GM21717 (cell line): ENCODE data around the gene TAMALIN.

Experiments used
- ATAC-seq: cut with Tn5 transposase; IDR thresholded peaks from one replicate; pipeline ENCODE4 v1.9.1; 2021; ENCODE audit warnings: mild to moderate bottlenecking, moderate library complexity; ENCODE audit not compliant: unreplicated experiment

Gene TAMALIN

DNA sequence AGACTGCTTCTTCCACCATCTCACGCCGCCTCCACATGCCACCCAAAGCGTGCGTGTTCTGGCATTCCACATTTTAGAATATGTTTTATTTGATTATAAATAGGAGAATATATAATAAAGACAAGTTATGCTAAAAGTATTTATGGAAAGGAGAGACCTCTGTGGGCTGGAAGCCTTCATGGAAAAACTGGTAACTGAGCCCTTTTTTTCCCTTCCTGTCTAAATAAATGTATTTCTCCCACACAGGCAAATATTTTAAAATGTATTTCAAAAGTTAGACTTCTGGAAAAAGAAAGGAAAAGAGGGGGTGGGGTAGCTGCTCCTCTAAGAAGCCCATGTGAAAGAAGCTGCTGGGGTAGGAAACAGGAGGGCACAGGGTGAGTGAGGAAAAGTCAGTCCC lies 28.4 kb downstream of the TAMALIN start:
- ATAC-seq: no peak

DNA sequence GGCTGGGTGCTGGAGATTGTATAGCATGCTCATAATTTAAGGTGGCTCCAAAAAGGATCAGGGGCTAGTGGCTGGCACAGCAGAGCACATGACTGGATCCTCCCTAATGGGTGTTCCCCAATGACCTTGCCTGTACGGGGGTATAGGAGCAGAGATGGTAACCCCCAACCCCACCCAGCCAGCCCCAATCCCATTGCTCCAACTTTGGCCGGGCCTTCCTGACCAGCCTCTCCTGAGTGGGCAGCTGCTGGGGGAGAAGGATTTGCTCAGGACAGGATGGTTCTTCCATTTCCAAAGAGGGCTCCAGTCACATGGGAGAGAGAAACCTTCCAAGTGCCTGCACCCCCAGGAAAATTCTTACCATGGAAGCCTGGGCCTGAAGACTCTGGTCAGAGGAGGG lies 29.2 kb downstream of the TAMALIN start:
- no peak for ATAC-seq

DNA sequence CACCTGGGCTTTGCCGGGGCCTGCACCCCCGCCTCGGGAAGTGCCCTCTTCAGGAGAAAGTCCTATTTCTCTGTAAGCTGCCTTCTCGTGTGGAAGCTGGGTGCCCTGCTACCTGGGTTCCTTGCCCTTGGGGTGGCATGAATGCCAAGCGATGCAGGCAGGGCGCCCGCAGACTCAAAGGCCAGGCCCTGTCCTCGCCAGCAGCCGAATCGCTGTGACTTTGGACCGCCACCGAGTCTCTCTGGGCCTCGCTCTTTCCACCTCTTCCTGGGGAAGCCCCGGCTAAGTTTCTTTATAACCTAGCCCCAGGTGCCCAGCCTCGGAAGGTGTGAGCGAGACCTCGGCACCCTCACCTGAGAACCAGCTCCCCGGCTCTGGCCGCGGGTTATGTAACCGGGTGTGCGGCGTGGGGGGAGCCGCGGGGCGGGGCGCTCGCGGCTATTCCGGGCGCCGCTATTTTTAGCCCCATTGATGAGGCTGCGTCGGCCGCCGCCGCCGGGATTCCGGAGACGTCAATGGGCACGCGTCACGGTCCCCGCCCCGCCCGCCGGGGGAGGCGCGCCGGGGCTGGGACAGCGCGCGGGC lies 29.9 kb downstream of the TAMALIN start:
- no peak for ATAC-seq

DNA sequence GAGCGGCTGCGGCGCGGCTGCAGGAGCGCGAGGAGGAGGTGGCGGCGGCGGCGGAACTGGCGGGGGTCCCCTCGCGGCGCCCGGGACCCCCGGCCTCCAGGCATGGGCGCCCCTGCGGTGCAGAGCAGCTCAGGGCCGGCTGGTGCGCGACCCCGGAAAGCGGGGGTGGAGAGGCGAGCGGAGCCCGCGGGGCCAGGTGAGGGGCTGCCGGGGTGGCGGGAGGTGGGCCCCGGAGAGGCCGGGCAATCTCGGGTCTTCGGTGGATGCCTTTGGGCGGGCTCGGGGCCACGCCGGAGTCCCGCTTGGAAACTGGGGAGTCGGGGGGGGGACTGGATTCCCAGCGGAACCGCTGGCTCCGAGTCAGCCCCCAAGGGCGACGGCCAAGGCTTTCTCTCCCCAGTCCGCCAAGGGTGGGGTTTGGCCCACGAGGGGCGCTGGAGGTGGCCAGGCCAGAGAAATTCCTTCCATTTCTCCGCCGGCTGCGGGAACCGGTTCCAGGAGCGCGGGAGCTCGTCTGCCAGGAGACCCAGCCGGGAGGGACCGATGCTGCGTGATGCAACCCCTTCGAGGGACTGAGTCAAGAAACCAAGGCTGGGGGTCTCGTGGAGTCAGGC lies 30.6 kb downstream of the TAMALIN start:
- ATAC-seq: no peak

DNA sequence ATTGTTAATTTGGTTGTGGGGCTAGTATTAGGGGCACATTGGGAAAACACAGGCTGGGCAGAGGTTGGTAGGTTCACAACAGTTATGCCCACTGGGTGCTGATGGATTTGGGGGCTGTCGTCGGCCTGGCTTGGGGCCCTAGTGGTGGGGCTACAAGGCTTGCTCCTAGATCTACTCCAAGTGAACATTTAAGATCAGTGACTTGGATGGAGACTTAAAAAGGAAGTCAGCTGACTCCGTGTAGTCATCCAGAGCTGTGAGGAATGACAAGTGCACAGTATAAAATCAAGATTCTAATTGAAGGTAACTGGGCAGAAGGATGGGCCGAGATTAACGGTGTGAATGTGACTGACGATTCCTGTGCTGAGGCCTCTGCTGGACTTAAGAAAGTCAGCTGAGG lies 31.7 kb downstream of the TAMALIN start:
- ATAC-seq: no peak

DNA sequence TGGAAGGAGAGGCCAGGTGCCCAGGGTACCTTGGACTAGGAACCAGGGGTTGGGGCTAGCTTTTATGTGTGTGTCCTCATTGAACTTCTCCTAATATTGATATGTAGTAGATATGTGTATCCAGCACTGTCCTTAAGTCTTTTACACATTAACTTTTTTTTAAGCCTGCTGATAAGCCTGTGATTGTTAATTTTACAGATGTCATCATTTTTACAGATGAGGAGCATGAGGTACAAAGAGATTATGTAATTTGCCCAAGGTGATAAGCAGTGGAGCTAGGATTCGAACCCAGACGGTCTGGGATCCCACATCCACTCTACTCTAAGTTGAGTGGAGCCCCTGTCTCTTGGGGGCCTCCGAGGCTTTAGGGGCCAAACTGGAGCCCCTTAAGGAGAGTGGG lies 34.3 kb downstream of the TAMALIN start:
- ATAC-seq: no peak

DNA sequence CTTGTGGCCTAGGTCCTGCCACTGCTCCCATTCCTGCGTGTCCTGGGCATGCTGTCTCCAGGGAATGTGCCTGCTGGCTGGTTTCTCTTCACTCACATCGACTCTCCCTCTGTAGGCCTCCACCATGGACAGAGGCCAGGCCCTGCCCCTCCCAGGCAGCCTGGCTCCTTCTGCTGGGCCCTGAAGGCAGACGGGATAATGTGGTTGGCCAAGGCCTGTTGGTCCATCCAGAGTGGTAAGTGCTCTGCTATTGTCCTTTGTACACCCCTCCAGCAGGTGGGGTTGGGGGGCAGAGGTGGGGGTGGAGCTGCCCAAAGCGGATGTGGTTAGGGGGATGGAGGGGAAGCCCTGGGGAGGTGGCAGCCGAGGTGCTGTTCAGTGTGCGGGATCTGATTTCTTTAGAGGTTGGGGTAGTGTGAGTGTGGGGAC lies 35.0 kb downstream of the TAMALIN start:
- no peak for ATAC-seq

DNA sequence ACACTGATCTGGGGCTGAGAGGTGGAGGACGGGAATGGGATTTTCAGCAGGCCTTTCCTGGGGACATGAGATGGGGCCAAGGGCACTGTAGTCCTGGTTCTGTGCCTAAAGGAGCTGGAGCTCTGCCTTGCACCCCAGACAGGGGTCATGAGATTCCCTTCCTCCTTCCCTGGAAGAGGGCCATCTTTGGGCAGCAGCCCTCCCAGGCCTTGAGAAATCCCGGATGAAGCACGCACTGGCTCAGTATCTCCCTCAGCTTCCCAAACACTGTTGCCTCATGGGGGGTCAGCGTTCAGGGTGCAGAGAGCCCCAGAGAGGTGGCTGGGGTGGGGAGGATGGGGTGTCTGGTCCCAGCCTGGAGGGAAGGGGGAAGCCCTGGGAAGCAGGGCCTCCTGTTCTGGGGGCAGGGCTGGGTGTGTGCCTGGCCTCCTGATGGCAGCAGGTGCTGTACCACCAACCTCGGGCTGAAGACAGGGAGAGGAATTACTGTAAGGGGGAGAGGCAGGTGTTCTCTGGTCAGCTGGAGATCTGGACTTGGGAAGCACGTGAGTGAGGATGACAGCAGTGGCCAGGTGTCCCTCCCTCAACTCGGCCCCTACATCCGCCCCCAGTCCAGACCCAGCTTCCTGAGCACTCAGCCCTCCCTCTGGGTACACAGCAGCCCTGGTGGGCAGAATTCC lies 36.1 kb downstream of the TAMALIN start:
- ATAC-seq: no peak

DNA sequence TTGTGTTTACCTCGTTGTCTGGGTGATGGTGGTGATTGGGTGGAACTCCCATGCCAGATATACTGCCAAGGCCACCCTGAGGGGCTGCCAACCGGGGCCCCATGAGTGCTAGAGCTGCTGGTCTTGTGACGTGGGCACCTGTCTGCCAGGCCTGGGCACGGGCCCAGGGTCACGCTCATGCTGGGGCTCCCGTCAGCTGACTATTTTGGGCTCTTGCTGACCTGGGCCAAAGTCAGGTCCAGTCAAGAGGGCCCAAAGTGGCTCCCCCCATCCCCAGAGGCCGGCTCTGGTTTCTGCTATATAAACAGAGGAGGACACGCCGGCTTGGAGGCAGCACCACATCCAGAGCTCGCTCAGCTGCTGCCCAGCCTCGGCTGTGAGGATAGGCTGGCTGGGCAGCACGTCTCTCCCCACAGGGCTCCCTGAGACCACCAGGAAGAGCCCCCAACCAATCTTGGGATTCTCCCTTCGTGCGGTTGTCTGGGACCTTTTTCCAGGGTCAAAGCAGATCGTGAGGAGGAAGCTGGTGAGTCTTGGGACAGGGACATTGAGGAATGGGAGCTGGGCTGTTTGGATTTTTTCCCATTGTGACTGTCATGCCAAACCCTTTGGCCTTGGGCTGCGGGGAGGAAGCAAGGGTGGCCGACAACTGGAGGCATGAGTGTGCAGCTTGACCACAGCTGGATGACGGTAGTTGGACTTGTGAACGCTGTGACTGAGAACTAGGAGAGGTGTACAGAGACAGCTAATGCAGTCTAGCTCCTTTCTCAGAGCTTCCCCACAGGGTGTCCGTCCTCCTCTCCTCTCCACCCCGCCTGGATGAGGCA lies 36.9 kb downstream of the TAMALIN start:
- ATAC-seq: no peak

DNA sequence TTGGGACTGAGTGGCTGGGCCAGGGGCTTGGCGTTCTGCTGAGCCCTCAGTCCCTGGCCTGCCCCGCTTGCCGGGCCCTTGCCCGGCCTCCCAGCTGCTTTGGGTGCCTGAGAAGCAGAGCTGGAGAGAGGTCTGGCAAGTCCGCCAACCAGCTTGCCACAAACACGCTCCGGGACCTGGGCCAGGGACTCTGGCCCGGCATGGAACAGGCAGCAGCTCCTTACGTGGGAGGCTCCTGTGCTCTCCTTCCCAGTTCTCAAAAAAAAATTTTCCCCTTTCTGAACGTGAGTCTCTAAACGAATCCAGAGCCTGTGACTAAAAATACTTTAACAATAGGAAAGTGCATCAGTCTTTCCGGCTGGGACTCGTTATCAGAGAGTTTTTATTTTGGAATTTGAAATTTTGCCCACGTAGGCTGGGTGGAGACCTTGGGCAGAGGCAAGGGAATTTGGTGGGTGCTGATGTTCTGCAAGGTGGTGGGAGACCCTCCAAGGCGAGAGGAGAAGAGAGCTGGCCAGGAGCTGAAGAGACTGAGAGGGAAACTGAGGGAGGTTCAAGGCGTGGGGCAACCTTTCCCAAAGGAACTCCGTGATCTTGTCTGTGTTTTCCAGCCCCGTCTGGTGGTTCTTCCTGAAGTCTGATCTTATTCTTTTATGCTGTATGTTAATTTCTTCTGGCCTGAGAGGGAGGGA lies 37.7 kb downstream of the TAMALIN start:
- no peak for ATAC-seq

DNA sequence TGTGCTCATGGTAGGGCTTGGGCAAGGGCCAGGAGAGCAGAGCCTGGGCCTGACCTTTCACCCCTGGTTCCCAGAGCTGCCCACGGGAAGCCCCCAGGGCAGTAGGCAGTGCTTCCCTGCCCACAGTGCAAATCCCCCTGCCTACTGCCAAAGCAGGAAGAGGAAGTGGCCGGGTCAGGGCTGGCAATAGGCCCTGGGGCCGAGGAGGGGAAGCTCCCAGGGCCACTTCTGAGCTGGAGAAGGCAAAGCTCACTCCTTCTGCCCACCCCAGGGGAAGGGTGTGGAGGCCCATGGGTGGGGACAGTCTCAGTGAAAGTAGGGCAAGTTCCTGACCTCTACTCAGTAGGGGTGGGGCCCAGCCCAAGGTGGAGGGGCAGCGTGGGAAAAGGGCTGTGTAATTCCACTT lies 39.1 kb downstream of the TAMALIN start:
- no peak for ATAC-seq

DNA sequence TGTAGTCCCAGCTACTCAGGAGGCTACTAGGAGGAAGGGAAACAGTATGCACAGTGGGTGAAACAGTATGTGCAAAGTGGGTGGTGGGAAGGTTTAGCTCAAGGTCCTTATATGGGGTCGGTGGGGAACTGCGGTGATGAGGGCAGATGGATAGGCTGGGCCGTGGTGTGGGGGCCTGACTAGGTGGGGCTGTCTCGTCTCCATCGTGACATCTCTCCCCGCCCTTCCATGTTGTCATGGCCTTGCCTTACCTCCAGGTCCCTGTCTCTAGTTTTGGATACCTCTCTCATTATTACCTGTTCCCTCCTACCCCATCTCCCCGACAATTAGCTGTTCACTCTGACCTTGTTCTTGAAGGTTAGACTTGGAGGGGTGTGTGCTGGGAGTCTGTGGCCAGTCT lies 40.1 kb downstream of the TAMALIN start:
- no peak for ATAC-seq

DNA sequence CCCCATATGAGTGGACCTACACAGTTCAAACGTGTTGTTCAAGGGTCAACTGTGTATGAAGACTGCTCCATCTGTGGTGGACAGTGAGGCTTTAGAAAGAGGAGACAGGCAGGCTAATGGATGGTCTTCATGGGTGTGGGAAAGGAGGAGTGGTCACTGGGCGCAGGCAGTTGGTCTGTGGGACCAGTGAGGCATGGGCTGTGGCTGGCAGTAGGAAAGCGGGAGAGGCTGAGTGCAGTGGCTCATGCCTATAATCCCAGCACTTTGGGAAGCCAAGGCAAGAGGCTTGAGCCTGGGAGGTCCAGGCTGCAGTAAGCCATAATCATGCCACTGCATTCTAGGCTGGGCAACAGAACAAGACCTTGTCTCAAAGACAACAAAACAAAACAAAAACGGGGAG lies 42.5 kb downstream of the TAMALIN start:
- no peak for ATAC-seq

DNA sequence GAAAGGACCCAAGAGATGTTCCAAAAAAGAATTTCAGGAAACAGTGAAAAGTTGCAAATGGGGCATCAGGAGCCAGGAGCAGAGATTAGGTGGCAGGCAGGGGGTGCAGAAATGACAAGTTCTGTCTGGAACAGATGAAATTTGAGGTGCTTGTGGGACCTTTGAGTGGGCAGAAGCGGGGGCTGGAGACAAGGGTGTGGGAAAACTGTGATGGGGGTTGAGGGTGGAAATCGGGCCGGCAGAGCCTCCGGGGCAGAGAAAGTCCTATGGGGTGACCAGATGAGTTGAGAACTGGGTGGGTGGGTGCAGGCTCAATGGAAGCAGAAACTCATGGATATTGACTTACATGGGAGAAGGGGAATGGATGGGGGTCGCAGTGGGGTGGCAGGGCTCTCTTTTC lies 42.9 kb downstream of the TAMALIN start:
- ATAC-seq: no peak

DNA sequence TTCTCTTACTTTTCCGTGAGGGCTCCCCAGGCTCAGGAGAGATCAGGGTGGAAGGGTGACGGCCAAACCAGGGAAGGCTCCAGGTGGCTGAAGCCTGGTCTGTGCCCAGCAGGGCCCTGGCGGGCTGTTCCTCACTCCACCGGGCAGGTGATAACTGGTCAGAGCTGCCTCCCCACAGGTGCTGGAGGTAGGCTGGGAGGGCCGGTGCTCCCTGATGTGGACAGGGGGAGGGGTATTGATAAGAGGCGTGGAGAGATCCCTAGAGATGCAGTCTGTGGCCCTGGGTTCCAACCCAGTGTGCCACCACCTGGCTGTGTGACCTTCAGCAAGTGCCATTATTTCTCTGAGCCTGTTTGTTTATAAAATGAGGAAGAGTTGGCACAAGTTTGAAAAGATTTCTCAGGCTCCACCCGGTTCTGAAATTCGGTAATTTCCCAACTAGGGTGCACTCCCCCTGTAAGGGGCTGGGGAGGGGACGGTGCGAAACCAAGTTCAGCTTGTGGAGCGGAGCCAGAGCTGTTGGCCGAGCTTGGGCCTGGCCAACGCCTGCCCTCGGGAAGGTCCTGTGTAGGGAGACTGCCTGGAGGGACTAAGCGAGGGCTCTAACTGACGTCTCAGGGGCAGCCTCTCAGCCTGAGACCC lies 43.5 kb downstream of the TAMALIN start:
- no peak for ATAC-seq

DNA sequence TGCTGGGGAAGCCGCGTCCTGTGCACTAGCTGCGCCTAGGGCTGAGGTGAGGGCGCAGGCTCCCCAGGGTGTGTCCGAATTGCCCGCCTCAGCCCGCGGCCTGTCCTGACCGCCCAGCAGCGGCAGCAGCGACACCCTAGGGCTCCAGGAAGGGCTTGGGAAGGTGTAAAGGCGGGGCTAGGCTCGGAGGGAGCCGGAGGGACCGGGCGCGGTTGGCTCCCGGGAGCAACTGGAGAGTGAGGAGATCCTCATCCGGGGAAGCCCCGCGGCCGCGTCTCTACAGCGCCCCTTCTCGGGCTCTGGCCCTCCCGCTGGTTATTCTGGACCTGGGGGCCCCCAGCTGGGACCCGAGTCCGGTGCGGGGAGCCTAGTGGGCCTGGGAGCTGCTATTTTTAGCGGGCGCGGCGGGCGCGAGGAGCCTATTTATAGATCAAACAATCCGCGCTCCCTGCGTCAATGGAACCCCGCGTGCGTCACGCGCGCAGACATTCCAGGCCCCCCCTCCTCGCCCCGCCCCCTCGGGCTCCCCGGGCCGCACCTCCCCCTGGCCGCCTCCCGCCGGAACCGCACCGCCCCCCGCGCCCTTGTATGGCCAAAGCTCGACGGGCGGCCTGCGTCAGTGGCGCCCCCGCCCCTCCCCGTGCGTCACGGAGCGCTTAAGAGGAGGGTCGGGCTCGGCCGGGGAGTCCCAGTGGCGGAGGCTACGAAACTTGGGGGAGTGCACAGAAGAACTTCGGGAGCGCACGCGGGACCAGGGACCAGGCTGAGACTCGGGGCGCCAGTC lies 44.2 kb downstream of the TAMALIN start, which contains the start of gene NR4A1:
Gene NR4A1 (plus strand): TSS at position 685 of the 784 bp plus-strand sequence. CDS start 2,887 bp downstream, outside the sequence.
- peak; percentile 76 for ATAC-seq

DNA sequence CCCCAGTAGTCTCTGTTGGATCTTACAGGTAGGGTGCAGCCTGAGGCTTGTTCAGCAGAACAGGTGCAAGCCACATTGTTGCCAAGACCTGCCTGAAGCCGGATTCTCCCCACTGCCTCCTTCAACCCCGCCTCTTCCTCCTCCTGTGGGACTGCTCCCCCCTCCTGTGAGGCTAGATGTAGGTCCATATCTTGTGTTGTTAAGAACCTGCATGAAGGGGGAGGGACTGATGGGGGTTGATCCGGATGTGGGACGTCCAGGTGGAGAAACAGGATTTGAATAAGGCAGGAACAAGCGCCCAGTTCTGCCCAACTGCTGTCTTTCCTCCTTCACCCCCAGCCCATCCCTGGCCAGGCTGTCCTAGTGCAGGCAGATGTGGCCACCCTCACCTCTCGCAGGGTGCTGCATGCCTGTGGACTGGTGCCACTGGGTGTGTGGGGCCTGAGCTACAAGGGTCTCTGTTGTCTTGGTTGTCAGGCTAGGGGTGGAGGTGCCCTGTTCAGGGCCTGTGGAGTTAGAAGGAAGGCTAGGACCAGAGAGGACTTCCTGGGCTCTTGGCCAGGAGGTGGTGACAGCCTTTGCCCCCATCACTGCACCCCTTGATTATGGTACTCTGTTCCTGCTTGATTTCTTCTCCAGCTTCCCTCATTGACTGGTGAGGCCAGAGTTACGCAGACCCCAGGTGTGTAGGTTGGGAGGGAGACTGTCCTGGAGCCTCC lies 45.9 kb downstream of the TAMALIN start:
- ATAC-seq: no peak

DNA sequence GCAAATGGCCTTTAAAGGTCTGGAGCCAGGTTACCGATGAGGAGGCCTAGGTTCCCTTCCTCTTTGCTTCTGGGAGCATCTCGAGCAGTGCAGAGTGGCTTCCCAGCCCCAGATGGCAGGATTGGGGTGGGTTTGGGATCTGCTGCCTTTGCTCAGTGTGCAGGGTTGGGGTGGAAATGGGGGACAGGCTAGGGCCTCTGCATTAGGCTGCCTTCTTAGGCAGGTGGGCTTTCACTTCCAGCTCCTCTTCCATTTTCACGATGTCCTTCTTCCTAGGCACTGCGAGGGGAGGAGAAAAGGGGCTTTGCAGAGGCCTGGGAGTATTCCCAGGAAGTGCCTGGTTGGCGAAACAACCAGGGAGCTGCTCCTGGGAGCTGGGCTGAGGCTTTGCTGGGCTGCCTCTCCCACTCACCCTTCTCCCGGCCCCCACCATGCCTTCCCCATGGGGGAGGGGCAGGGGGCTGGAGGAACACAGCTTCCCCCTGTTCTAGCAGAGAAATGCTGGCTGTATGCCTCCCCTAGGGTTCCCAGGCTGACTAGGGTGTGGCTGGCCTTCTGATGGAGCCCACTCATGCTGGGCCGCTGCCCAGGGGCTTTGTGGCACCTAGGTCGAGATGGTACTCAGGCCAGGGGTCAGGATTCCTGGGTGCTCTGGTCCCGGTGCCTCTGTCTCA lies 46.9 kb downstream of the TAMALIN start:
- no peak for ATAC-seq
